AG09319 (cell line): ENCODE data around the gene DNAJA3.

Source experiments
- DNase-seq: peaks from one replicate; pipeline ENCODE4 v3.0.0-alpha.2; 2010; ENCODE audit warnings: low read depth; ENCODE audit errors: extremely low read depth
- CTCF ChIP-seq: IDR thresholded peaks from 2 replicates; pipeline ENCODE4 v1.5.1; 2011; ENCODE audit warnings: low read depth, mild to moderate bottlenecking, inconsistent platforms, low read length, moderate library complexity

Gene DNAJA3

GRCh38 chr16:4385066-4385788 is 40.4 kb upstream of the DNAJA3 start:
- TF ChIP-seq CTCF: no peak; the same call in 1 of the 2 replicates
- no peak for DNase-seq

GRCh38 chr16:4385789-4386450 is 39.7 kb upstream of the DNAJA3 start:
- TF ChIP-seq CTCF: no peak
- DNase-seq: no peak

DNA sequence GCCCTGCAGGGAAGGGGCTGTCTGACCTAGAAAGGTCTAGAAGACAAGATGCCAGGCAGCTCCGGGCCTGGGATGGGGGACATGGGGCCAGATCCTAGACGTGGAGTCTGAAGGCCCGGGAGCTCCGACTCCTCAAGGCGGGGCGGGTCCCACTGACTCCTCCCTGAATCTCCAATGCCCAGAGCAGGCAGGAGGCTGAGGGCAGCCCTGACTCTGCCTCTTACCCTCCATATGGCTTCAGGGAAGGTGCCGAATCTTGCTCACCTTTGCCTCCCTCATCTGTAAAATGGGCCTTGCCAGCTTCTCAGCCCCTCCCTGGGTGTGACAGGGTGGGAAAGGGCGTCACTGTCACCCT is 39.2 kb upstream of the DNAJA3 start:
- no peak for DNase-seq
- TF ChIP-seq CTCF: no peak

DNA sequence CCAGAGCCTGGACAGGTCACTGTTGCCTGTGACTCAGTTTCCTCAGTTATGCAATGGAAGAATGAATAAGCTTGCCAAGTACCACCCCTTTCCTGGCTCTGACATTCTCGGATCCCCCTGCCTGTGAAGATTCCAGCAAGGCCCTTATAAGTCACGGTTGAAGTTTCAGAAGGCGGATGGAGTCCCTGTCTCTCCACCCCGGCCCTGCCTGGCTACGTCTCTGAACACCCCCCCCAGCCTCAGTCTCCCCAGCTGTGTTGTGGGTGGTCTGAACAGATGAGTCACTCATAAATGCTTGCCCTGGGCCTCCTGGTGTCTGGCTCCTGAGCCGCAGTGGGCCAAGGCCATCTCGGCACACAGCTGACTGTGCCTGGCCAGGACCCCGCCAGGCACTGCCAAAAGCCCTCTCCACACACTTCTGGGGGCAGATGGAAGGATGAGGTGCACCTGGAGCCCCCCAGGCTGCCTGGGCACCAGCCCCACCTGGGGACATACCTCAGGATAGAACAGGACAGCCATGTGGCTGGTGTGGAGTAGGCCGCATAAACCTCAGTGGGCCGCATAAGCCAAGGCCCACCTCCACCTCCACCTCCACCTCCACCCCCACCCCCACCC is 38.6 kb upstream of the DNAJA3 start:
- no peak for DNase-seq
- no peak for TF ChIP-seq CTCF

- no peak for TF ChIP-seq CTCF
- DNase-seq: no peak
Observed at GRCh38 chr16:4387781-4388180, 37.9 kb upstream of the DNAJA3 start.

DNA sequence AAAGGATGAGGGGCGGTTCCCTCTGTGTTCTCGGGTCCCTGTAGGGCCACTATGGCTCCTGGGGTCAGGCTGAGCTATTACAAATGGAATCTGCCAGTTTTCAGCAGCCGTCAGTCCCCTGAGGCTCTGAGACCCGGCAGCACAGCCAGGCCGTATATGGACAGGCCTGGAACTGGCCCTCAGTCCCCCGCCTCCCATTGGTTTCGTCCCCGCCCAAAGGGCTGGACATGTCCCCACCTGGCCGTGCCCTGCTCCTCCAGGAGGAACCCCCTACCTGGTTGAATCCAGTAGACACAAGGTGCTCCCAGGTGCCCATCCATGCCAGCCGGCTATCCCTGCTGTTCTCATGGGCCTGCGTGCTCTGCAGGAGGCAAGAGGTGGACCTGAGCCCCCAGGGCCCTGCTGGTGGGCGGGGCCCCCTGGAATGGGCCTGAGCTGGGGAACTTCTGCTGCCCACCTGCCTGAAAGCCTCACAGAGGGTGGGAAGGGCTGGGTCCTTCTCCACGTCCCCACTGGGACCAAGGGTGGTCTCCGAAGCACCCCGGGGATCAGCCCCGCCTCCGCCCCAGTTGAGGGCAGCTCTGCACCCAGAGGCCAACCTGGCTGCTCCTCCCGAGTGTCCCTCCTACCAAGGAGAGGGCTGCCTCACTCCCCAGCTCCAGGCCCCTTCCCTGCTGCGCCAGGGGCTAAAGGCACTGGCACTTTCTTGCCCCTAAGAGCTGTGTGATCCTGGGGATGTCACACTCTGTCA is 37.2 kb upstream of the DNAJA3 start:
- no peak for TF ChIP-seq CTCF
- DNase-seq: no peak
